ENCODE results near the gene QARS1.

The QARS1 gene

DNA sequence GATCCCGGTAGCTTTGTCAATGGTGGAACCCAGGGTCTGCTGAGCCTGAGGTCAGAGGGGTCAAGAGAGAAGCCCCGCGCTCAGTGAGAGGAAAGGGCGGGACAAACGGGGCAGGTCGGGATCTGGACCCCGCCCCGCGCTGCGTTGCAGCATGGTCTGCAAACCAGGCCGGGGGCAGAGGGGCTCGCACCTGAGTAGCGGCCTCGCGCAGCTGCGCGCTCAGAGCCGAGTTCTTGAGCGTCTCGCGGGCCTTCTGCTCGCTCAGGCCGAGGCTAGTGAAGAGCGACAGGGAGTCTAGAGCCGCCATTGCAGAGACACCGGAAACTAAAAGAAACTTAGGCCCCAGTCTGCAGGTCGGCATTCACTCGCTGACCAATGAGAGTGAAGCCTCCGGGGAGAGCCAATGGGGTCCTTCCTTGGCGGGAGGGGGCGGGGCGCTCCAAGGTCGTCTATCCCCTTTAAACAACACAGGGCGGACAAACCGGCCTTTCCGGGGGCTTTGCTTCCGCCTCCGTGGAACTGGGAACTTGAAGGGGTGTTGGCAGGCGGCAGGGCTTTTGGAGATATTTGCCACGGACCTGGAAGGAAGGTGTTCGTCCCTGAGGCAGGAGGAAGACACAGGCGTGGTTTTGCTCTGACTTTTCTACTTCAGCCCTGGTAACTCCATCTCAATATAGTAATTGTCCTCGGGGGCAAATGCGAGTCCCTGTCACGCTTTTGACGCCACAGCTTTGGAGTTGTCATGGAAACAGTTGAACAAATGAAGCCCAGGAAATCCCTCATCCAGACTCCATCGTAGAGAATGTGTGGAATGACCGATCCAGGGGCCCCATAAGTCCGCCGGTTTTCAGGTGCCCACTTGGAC lies at the start of gene QARS1:
Gene QARS1 (minus strand): TSS at position 331 of the 865 bp plus-strand sequence. CDS start 24 bp downstream, at position 307.
- peak; percentile 70 for DNase-seq (ENCODE audit: low read depth, low spot score)

DNA sequence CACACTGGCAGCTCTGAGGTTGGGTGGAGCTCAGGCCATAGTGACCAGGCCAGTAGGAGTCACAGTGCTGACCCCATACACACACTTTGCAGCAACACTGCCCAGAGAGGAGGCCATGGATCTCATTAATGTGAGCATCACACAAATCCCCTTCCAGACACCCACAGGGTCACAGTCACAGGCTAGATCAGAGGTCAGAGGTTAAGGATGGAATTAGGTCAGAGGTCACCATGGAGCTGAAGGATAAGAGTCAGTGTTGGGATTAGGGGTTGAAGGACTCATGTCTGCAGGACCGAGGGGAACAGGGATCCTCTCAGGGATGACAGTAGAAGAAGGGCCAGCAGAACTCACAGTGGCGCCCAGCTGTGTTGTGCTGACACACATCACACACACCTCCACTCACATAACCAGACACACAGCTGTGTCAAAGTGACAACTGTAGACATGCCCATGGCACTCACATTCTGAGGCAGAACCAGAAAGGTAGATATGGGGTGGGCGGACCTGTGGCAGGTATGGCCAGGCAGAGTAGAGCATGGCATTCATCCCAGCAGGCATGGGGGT lies 48.9 kb upstream of the QARS1 start:
- no peak for DNase-seq (ENCODE audit: low read depth, low spot score)

DNA sequence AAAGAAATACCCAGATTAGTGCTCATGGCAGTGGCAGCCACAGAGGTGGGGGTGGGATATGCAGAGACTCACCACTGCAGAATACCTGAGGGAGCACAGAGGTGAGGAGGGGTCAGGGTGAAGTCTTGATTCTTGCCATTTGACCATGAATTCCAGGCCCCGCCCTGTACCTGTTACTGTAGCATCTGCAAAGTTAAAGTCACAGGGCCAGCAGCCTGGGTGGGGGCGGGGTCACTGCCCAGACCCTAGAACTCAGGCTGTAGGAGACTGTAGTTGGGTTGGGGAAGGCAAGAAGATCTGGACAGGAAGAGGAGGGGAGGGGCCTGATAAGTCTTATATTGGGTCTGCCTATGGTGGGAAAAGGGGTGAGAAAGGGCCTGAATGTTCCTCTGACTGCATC lies 47.1 kb upstream of the QARS1 start:
- no peak for DNase-seq (ENCODE audit: low read depth, low spot score)

DNA sequence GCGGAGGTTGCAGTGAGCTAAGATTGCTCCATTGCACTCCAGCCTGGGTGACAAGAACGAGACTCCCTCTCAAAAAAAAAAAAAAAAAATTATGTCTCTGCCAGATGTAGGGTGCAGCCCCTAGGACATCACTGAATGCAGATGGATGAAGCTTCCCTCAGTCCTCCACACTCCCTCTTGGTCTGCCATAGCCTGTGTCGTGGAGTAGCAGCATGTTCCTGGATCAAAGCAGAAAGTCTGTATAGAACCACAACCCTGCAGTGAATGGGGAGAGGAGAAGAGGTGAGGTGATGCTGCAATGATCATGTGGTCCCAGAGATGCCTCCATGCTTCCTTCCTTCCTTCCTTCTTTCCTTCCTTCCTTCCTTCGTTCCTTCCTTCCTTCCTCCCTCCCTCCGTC lies 43.6 kb upstream of the QARS1 start:
- DNase-seq (ENCODE audit: low read depth, low spot score): no peak

DNA sequence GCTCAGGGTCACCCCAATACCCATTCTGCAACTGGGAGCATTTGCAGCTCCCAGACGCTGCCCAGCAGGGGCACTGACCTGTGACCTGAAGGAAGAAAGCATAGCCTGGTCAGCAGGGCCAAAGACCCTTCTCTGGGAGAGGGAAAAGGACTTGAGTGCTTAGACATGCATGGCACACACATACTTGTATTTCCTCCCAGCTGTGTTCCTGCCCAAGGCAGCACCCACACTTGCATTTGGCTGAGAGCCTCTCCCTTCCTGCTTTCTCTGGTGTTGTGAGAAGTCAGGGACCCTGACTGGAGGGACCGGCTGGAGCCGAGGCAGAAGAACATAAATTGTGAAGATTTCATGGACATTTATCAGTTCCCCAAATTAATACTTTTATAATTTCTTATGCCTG lies 35.5 kb upstream of the QARS1 start:
- DNase-seq (ENCODE audit: low read depth, low spot score): no peak

DNA sequence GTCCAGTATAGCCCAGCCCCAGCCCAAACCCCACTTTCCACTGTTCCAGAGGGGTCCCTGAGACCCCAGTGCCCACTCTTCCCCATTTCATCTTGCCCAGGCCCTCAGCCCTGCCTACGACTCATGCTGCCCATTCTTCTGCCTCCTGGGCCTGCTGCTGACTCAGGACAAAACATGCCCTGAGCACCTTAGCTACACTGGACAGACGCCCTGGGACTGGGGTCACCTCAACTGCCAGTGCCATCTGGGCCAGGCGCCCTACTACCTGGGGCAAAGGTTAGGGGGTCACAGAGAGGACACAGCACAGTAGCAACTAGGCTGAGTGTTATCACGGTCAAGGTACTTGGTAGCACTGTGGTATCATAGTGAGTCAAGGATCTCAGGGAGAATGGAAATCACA lies 30.9 kb upstream of the QARS1 start:
- DNase-seq (ENCODE audit: low read depth, low spot score): no peak

DNA sequence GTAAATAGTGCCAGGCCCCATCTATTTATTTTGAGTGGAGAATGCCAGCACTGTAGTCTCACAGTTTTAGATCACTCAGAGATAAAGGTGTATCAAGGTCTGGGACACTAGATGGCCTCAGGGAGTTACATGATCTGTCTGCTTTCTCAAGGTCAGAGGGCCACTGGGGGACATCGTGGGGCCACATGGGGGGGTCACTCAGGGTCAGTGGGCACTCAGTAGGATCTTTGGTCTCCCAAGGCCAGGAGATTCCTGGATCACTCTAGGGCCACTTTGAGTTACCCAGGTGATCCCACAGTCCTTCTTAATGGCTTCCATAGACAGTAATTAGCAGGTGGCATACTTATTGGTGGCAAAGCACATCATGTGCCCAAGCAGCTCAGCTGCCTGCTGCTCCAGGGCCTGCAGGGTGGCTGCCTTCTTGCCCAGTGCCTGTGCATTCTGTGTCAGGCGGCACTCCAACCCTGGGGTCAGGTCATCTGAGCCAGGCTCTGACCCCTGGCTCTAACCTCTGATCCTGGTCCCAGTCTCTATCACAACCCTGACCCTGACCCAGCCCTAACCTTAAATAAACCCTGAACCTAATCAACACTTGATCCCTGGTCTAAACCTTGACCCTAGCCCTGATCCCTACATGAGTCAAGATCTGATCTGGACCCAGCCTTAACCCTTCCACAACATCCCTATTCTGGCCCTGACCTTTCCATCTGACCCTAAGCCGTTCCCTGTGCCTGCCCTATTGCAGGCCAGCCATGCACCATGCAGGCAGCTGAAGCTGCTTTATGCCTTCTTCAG lies 30.1 kb upstream of the QARS1 start:
- no peak for DNase-seq (ENCODE audit: low read depth, low spot score)

DNA sequence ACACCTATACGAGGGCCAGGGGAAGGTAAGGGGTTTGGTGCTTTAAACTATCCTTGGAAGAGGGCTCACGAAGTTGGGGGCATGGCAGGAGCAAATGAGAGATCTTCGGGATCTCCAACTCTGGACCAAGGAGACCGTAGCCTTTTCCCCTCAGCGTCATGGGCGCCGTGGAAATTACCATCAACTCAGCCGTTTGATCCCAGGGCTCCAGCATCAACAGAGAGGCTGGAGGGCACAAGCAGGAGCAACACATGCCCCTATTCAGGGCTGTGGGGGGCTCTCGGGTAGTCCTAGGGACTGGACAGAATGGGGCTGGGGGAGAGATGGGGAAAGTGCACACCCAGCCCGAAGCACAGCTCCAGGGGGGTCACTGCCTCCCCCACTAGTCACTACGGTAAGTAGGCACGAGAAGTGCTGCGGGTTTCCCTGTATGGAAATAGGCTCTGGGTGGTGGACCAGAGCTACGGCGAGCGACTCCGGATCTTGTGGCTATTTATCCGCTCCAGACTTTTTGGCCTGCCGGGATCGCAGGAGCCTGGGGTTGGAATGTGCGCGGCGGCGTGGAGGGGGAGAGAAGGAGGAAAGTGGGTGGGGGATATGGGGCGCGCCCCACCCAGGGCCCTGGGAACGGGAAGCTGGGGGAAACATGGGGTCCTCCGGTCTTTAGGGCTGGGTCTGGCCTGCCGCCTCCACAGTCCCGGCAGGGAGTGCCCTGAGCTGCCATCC lies 28.8 kb upstream of the QARS1 start:
- peak; percentile 70 for DNase-seq (ENCODE audit: low read depth, low spot score)

DNA sequence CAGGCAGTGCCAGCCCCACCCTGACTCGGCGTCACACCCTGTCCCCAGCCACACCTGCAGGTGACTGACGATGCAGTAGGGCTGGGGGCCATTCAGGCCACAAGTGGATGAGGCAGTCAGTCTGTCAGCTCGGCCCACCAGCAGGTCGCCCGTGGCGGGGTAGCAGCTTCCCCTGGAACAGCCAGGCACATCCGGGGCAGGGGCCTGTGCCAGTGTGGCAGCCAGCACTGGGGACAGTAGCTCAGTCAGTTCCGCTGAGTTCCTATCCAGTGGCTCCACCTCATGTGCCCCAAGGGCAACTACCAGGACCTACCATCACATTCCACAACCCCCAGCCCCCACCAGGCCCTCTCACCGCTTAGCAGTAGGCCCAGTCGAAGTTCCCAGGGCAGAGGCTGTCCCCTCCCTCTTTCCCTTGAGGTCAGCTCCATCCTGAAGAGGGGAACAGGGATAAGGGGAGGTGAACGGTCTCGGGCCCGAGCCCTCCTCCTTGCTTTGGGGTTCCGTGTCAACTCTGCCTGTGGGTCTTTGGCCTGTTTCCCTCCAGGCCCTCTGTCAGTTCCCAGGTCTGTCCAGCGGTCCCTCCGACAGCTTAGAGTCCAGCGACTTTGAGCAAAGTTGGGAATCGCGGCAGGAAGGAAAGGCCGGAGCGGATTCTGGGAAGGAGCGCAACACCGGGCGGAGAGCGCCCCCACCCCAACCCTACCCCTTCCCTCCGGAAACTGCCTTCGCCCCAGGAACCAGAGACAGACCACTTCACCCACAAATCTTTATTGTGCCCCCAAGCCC lies 28.1 kb upstream of the QARS1 start, which contains the start of gene LAMB2:
Gene LAMB2 (minus strand): TSS at position 614 of the 789 bp plus-strand sequence. CDS start 183 bp downstream, at position 431.
- DNase-seq (ENCODE audit: low read depth, low spot score): no peak

DNA sequence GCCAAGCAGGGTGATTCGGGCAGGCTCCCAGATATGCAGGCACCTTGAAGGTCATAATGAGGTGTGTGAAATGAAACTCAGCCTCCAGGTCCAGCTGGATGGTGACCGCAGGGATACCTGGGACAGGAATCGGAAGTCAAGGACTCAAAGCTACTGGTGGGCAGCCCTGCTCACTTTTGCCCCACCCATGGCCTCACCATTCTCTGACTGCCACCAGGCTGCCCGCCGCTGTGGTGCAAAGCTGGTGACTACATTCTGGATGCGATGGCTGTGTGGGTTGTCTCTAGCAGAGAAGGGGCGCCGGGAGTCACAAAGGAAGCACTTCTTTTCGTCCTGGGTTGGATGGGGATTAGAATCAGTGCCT lies 27.5 kb upstream of the QARS1 start:
- DNase-seq (ENCODE audit: low read depth, low spot score): no peak

DNA sequence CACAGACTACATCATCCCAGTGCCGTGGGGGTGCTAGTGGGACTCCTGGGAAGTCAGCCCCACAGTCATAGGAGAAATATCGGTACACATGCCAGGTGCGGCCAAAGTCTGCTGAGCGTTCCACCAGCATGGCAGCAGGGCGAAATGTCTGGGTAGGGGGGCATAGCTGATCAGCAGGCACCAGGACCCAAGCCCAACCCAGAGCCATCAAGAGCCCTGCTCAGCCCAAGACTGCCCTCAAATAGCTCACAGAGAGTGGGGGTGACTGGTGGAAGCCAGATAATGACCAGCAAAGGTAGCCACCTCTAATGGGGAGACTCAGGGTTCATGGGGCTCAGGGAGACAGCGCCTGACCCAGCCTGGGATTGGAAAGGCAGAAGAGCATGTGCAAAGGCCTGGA lies 27.0 kb upstream of the QARS1 start:
- DNase-seq (ENCODE audit: low read depth, low spot score): no peak

DNA sequence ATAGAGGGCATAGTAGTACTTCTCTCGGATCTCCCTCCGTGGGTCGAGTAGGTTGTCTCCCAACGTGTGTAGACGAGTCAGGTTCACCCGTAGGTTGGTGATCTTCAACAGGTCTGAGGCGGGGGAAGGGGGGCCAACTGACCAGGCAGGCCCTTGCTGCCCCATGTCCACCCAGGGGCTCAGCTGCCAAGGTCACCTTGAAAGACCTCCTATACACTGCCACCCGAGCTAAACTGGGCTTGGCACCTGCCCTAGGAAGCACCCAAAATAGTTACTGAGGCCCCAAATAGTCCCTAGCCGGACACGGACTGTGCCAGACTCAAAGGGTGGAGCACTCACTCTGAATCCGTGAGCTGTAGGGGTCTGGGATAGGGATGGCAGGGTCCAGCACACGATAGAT lies 26.5 kb upstream of the QARS1 start:
- no peak for DNase-seq (ENCODE audit: low read depth, low spot score)

DNA sequence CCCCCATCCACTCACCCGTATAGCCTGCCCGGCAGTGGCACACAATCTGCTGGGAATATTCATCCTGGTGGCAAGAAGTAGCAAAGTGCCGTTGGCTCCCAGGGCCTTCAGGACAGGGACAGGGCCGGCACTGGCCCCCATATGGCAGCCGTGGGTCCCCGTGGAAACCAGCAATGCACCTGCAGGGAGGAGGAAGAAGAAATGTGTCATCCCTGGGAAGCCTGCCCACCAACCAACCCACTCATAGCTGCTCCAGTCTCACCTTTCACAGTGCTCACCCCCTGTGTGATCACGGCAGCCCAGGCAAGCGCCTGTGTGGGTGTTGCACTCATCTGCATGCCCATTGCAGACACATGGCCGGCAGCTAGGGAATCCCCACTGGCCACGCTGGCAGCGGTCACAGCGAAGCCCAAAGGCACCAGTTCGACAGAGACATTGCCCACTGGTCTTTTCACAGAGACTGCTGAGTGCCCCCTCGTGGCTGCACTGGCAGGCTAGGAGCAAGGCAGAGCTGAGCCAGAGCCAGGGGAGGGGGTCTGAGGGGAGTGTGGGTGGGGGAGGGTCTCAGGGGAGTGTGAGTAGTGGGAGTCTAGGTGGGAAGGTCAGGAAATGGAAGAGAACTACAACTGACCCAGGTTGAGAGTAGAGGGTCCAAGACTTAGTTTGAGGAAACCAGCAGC lies 20.6 kb upstream of the QARS1 start:
- no peak for DNase-seq (ENCODE audit: low read depth, low spot score)

DNA sequence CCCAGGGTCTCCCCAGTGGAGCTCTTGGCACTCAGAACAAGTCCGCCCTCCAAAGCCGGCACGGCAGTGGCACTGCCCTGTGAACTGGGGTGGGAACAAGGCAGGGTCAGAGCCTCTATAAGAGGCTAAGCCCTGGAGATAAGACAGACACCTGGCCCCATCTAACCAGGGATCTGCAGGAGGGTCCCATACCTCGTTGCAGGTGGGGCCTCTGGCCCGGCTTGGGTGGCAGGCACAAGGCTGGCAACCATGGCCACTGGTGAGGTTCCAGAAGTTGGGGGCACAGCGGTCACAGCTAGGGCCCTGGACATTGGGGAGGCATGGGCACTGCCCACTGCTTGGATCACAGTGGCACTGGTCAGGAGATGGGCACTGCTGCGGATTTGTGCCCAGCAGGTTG lies 19.6 kb upstream of the QARS1 start:
- DNase-seq (ENCODE audit: low read depth, low spot score): no peak

DNA sequence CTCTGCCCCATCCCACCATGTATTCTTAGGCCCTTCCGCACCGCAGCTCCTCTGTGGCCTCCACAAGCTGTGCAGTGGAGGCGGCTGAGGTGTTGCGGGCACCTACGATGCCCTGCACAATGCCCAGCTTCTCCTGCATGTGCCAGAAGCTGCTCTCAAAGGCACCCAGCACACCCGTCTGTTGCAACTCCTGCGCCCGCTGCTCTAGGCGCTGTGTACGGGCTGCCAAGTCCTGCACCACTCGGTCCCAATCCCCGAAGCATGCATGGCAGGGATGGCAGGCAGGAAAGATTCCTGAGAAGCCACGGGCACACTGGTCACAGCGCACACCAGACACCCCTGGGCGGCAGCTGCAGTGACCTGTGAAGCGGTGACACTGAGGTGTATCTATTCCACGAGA lies 19.1 kb upstream of the QARS1 start:
- DNase-seq (ENCODE audit: low read depth, low spot score): no peak

DNA sequence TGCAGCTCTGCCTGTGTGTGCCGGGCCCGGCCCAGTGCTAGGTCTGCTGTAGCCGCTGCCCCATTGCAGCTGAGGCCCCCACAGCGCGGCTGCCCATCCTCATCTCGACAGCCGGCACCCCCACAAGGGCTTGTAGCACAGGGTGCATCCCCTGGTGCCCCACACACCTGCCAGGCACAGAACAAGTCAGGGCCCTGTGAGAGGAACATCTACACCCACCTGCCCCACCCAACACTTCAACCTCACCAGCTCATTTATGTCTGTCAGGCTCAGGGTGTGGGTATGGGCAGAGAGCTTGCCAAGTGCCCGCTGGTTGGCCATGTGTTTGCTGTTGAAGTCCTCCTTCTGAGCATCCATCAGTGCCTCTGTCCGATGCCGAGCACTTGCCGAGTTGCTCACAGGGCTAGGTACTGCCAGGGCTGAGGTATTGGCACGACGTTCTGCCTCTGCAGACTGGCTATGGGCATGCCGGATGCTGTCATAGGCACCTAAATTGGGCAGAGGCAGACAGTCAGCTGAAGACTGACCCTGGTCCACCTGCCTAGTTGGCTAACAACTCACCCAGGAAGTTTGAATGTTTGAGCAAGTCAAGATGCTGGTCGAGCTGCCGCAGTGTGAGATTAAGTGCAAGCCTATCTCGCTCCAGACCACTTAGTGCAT lies 18.5 kb upstream of the QARS1 start:
- DNase-seq (ENCODE audit: low read depth, low spot score): no peak

DNA sequence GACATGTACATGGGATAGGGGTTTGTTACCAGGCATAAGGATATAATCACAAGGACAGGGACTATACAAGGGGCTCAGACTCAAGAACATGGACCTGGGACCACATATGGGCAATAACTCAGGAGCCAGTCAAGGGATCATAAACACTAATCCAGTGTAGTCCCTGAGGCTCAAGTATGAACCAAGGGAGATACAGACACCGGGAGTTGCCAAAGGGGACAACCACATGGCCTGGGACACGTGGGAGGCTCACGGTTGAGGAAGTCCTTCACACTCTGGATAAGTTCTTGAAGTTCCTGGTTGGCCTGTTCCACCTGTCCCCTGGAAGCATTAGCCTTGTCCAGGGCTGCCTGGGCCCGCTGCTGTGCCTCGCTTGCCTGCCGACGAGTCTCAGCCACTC lies 17.9 kb upstream of the QARS1 start:
- DNase-seq (ENCODE audit: low read depth, low spot score): no peak

DNA sequence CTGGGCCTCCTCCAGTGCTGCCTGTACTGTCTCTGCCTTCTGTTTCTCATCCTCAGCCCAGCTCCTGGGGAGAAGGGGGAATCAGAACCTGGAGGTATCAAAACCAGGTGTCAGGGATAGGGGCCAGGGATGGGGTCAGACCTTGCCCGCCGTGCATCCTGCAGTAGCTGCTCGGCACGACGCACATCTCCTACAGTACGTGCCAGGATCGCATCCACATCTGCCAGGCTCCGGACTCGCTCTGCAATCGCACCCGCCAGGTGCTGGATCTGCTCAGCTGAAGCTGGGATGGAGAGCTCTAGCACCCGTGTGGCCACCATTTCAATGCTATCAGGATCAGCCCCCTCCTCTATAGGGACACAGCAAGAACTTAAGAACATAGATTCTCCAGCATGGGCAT lies 17.5 kb upstream of the QARS1 start:
- no peak for DNase-seq (ENCODE audit: low read depth, low spot score)

DNA sequence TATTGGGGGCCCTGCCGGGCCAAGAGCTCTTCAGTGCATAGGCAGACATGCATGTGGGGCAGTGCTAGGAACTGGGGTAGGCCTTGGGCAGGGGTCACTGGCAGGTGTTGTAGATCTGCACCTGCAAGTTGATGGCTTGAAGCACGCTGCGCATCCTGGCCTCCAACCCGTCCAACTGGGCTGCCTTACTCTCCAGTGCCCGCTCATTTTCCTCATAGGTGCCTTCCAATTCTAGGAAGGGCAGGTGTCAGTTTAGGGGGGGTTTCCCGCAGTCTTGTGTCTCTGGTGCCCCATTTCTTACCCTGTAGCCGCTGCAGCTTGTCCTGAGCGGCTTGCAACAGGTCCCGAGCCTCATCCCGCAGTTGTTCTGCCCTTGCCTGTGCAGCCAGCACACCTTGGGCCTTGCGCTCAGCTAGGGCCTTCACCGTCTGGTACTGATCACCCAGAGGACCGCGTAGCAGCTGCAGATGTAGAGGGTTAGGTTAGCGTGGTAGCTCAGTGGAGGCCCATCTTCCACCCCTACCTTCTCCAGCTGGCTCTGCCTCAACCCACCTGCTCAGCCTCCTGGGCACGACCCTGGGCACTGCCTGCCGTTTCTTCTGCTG lies 16.7 kb upstream of the QARS1 start:
- no peak for DNase-seq (ENCODE audit: low read depth, low spot score)
